AG09319 (cell line): ENCODE measurements around the gene IGSF22.

Experiments used
- DNase-seq: peaks from one replicate; pipeline ENCODE4 v3.0.0-alpha.2; 2010; ENCODE audit warnings: low read depth; ENCODE audit errors: extremely low read depth
- TF ChIP-seq, protein P1 (sequence below): IDR thresholded peaks from 2 replicates; pipeline ENCODE4 v1.5.1; 2011; ENCODE audit warnings: low read depth, mild to moderate bottlenecking, inconsistent platforms, low read length, moderate library complexity

IGSF22 gene

DNA sequence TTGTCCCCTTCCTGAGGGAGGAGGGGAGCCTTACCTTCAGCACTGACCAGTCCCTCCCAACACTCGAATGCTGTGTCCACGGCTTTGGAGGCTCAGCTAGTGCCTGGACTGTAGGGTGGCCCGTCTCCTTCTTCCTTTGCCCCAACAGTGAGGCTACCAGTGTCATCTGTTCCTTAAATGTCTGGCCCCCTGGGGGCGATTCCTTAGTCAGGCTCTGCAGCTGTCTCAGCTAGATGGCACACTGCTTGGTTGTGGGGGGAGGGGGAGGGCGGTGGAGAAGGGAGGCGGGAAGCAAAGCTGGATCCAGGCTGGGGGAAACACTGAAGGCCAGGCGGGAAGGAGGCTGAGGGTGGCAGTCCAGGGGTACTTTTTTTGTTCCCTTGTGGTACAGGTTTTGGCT is at the start of gene IGSF22:
Gene IGSF22 (minus strand): TSS at position 149 of the 400 bp plus-strand sequence. CDS start 1,952 bp downstream, outside the sequence.
- TF ChIP-seq, protein P1, sequence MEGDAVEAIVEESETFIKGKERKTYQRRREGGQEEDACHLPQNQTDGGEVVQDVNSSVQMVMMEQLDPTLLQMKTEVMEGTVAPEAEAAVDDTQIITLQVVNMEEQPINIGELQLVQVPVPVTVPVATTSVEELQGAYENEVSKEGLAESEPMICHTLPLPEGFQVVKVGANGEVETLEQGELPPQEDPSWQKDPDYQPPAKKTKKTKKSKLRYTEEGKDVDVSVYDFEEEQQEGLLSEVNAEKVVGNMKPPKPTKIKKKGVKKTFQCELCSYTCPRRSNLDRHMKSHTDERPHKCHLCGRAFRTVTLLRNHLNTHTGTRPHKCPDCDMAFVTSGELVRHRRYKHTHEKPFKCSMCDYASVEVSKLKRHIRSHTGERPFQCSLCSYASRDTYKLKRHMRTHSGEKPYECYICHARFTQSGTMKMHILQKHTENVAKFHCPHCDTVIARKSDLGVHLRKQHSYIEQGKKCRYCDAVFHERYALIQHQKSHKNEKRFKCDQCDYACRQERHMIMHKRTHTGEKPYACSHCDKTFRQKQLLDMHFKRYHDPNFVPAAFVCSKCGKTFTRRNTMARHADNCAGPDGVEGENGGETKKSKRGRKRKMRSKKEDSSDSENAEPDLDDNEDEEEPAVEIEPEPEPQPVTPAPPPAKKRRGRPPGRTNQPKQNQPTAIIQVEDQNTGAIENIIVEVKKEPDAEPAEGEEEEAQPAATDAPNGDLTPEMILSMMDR, result no peak
- DNase-seq, result no peak

DNA sequence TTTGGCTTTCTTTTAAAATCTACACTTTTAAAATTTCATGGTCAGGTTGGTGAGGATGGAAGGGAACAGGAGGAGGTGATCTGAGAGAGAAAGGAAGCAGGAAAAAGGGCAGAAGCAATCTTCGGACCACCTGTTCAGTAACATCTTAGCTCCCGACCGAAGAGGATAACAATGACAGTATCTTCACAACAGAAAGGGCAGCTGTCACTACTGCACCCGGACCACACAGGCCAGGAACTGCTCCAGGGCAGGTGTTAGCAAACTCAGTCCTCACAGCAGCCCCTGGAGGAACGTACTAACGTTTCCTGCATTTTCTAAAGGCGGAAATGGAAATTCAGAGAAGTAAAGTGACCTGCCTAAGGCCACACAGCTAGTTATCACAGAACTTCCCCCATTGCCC is 48.8 kb upstream of the IGSF22 start:
- TF ChIP-seq, protein P1, result no peak
- no peak for DNase-seq

DNA sequence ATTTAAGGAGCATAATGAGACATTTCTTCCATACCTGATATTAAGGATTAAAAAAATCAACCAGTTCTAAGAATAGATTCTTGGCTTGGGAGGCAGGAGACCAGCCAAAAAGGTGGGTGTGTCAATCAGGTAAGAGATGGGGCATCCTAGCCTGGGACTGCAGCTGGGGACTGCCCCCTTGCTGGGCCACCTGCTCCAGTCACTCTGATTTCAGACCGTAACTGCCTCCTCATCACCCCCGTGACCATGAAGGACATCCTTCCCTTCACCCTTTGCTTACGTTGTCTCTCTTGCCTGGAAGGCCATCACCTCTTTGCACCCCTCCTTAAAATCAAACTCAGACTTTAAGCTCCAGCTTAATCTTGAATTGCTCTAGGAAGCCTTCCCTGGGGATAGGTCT is 47.7 kb upstream of the IGSF22 start:
- TF ChIP-seq, protein P1, result no peak
- DNase-seq, result no peak

DNA sequence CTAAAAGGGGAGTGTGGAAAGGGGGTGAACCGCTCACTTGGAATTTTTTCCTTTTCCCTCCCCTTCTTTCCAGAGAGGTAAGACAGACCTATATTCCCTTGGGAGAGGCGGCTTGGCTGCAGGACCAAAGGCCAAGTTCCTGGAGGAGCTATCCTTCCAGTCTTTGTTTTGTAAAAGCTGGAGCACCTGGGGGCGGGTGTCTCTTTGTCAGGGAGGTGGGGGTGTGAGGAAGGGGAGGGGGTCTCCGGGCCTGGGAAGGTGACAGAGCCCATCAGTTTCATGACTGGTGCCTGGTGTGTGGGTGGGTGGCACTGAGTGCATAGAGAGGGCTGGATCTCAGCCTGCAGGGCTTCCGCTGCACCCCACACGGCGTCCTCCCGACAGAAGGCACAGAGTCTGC is 47.1 kb upstream of the IGSF22 start:
- TF ChIP-seq, protein P1, result no peak
- DNase-seq, result no peak

DNA sequence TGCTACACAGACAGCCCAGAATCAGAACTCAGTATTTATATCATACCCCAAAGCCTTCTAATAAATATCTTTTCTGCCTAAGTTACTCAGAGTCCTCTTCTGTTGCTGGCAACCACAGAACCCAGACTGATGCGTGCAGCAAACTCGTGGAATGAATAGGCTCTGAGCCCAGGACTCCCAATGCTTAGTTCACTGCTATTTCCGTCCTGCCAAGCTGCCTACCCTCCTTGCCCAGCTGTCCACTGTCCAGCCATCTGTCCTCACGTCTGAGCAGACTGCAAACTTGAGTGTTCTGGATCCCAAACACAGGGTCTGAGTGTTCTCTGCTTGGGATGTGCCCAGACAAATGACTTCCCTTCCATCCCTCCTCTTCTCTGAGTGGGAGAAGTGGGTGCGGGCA is 46.2 kb upstream of the IGSF22 start:
- no peak for DNase-seq
- TF ChIP-seq, protein P1, result no peak

DNA sequence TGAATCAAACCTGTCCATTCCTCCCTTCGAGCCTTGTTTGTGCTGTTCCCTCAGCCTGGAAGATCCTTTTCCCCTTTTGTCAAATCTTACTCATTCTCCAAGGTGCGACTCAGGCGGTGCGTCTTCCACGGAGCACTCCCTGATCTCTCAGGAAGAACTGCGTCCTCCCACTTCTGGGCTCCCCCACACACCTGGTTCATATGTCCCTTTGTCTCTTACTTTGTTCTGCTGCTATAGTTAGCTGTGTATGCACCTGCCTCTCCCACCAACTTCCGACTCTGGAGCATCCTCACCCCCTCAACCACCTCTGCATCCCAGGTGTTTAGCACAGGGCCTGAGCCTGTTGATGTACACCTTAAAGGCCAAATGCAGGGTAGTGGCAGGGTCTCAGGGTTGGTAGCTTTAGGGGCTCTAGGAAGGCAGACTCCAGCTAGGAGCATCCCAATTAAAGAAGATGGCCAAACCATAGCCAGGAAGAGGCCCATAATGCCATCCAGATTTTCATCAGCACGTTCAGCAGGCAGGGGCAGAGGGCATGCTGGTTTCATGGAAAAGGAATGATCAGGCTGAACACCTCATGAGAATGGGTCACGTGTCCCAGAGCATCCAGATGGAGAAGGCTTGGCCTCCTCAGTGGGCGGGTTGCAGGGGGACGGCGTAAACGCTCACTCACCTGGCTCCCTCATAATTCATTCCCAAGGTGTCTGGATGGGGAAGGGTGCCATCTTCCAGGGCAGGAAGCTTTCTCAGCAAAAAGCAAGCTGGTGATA is 45.5 kb upstream of the IGSF22 start:
- TF ChIP-seq, protein P1, result no peak
- DNase-seq, result no peak

DNA sequence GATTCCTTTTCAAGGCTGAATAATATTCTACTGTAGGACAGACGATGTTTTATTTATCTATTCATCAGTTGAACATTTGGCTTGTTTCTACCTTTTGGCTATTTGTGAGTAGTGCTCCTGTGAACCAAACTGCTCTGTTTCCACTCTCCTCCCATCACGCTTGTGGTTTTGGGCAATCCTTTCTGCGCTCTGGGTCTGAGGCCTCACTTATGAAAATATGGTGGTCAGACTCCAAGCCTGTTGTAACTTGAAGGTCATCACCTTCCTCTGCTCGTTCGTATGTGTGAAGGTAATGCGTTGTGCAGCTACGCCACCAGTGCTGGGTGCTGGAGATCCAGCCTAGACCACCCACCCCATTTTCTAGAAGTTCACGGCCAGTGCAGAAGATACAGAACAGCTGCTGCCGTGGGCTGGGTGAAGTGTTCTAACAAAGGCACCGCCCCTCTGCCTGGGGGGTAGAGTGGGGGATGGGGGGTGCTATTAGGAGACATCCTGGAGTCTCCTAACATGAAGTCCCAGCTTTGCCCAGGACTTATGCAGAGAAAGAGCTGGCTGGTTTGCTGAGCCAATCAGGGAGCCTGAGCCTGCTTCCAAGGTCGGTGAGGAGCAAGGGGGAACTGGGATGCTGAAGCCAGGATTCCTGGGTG is 44.6 kb upstream of the IGSF22 start:
- TF ChIP-seq, protein P1, result no peak
- DNase-seq, result no peak
